ENCODE measurements around the gene MAFG. TPM values are rescaled to one million over a fixed set of nuclear protein-coding genes. Genes with fewer than 3 reads are reported as not detected.

The MAFG gene
- total and polyA plus RNA-seq, 2 experiments from 2014 or later: 16.1 to 27.0 TPM

GRCh38 chr17:81924557-81925532, 2.7 kb downstream of the MAFG start:
- Histone ChIP-seq H3K36me3 (peaks cover 7% of the 10 kb centered on the region), H3K9me3 (ENCODE audit: low read depth) (no peaks in the 10 kb centered on the region), H3K27ac (peak overlapping the region; percentile 87), H3K4me3 (no peak overlapping the region), H3K27me3 (no peaks in the 10 kb centered on the region), H3K4me1 (ENCODE audit: low read depth) (peaks cover 25% of the 10 kb centered on the region)
- DNase-seq (ENCODE audit: low read depth in 1 of 2, low spot score in 1 of 2): peak in 1 of 2 donors; percentile 62
- TF ChIP-seq, protein P1, sequence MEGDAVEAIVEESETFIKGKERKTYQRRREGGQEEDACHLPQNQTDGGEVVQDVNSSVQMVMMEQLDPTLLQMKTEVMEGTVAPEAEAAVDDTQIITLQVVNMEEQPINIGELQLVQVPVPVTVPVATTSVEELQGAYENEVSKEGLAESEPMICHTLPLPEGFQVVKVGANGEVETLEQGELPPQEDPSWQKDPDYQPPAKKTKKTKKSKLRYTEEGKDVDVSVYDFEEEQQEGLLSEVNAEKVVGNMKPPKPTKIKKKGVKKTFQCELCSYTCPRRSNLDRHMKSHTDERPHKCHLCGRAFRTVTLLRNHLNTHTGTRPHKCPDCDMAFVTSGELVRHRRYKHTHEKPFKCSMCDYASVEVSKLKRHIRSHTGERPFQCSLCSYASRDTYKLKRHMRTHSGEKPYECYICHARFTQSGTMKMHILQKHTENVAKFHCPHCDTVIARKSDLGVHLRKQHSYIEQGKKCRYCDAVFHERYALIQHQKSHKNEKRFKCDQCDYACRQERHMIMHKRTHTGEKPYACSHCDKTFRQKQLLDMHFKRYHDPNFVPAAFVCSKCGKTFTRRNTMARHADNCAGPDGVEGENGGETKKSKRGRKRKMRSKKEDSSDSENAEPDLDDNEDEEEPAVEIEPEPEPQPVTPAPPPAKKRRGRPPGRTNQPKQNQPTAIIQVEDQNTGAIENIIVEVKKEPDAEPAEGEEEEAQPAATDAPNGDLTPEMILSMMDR (IDR thresholded peaks at IDR 0.05; ENCODE audit: low read depth, low read length): no peak

DNA sequence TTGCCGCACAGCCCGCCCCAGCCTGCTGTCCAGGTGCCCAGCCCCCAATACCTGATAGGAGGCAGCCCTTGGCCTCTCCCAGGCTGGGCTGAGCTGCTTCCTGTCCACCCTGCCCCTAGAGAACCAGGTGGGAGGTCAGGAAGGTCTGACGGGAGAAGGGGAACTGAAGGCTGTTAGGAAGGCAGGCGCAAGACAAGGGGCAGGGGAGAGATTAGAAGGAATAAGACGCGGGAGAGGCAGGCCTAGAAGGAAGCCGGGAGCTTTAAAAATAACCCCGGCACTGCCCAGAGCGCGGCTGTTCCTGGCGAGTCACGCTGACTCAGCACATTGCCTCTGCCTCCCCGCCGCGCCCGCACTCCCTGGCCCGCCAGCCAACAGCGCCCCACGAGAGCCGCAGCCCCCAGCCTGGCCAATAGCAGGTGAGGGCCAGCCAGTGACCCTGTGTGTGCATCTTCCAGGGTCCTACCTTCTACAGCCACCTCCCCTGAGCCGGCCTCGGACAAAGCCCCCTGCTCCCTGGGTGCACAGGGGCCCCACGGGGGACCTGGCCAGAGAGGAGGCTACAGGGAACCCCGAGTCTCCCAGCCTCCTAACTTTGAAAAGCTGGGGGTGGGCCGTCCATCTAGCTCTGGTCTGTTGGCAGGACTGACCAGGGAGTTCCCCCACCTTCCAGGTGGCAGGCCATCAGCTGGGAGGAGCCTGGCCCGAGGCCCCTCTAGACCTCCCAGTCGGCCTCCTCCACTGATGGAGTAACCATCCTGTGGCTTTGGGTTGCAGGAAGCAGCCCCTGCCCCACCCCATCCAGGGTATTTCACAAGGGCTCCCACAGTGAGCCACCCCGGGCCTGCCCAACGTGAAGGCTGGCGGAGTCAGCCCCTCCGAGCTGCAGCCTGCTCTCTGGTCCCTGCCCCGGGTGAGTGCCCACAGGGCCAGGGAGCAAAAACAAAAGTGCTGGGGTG, 4.0 kb downstream of the MAFG start:
- Histone ChIP-seq H3K27me3 (no peaks in the 10 kb centered on the region), H3K4me1 (ENCODE audit: low read depth) (peaks cover 25% of the 10 kb centered on the region), H3K27ac (peak overlapping the region; percentile 87), H3K9me3 (ENCODE audit: low read depth) (no peaks in the 10 kb centered on the region), H3K36me3 (peaks cover 7% of the 10 kb centered on the region), H3K4me3 (peak overlapping the region; percentile 13)
- TF ChIP-seq, protein P1 (IDR thresholded peaks at IDR 0.05; ENCODE audit: low read depth, low read length): no peak
- peak; percentile 87 to 90 for DNase-seq (ENCODE audit: low read depth in 1 of 2, low spot score in 1 of 2)

DNA sequence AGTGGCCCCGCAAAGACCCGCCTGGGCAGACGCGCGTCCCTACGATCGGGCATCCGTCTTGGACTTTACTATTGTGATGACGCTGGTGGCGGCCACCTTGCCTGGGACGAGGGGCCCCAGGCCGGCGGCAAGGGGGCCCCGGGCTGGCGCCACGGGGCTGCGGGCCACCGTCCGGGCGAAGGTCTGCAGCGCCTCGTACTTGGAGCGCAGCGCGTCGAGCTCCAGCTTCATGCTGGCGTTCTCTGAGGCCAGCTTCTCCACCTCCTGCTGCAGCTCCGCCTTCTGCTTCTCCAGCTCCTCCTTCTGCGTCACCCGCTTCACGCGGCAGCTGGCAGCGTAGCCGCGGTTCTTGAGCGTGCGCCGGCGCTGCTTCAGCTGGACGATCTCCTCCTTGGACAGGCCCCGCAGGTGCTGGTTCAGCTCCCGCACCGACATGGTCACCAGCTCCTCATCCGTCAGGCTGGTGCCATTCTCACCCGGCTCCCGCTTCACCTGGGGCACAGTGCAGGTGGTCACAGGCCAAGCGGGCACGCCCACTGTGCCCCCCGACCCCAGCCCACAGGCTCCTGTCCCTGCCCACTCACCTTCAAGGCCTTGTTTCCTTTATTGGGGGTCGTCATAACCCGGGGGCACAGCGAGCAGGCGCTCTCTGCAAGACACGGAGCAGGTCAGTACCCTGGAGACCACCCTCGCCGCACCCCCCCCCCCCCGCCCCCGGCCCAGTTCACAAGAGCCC, 4.8 kb downstream of the MAFG start:
- Histone ChIP-seq H3K4me3 (no peak overlapping the region), H3K9me3 (ENCODE audit: low read depth) (no peaks in the 10 kb centered on the region), H3K4me1 (ENCODE audit: low read depth) (peaks cover 28% of the 10 kb centered on the region), H3K27me3 (no peaks in the 10 kb centered on the region), H3K27ac (peak overlapping the region; percentile 87), H3K36me3 (peaks cover 7% of the 10 kb centered on the region)
- TF ChIP-seq, protein P1 (IDR thresholded peaks at IDR 0.05; ENCODE audit: low read depth, low read length): no peak
- DNase-seq (ENCODE audit: low read depth in 1 of 2, low spot score in 1 of 2): no peak

- no peaks in the 10 kb centered on the region for H3K27me3 ChIP-seq
Measured at GRCh38 chr17:81921996-81922565, 5.5 kb downstream of the MAFG start.

More at GRCh38 chr17:81921996-81922565, 5.5 kb downstream of the MAFG start:
- Histone ChIP-seq H3K9me3 (ENCODE audit: low read depth) (no peaks in the 10 kb centered on the region), H3K4me3 (no peak overlapping the region), H3K36me3 (peaks cover 7% of the 10 kb centered on the region), H3K4me1 (ENCODE audit: low read depth) (peaks cover 31% of the 10 kb centered on the region), H3K27ac (peak overlapping the region; percentile 23)
- DNase-seq (ENCODE audit: low read depth in 1 of 2, low spot score in 1 of 2): no peak
- TF ChIP-seq, protein P1 (IDR thresholded peaks at IDR 0.05; ENCODE audit: low read depth, low read length): no peak
